Endothelial cell of umbilical vein (primary cell): ENCODE data around the gene MT1E.

Experiments used
- CTCF ChIP-seq, 2 donors: IDR thresholded peaks; 1 replicate in 1 of 2; 2 replicates in 1 of 2; pipeline ENCODE4 v1.5.1; 2011; ENCODE audit warnings: low read length in 2 of 2, mild to moderate bottlenecking in 2 of 2, moderate library complexity in 2 of 2, control low read depth in 1 of 2, inconsistent platforms in 1 of 2, low read depth in 1 of 2; ENCODE audit not compliant: insufficient read depth in 1 of 2; ENCODE audit errors: extremely low read depth in 1 of 2
- EZH2 ChIP-seq: IDR thresholded peaks from 2 replicates; pipeline ENCODE4 v1.6.1; 2012; ENCODE audit warnings: borderline replicate concordance, low read depth, mild to moderate bottlenecking, moderate library complexity, low read length, inconsistent platforms; ENCODE audit not compliant: severe bottlenecking
- JUN ChIP-seq: IDR thresholded peaks from 2 replicates; pipeline ENCODE4 v1.6.1; 2011; ENCODE audit warnings: borderline replicate concordance, low read depth; ENCODE audit not compliant: insufficient read length, insufficient read depth
- MYC ChIP-seq: IDR thresholded peaks from one replicate; pipeline ENCODE4 v1.6.1; 2011; ENCODE audit warnings: mild to moderate bottlenecking, low read depth, low read length
- POLR2A ChIP-seq: IDR thresholded peaks from 2 replicates; pipeline ENCODE4 v1.6.1; 2012; ENCODE audit warnings: low read depth, mild to moderate bottlenecking, control low read depth, low read length
- POLR2AphosphoS5 ChIP-seq: IDR thresholded peaks from 2 replicates; pipeline ENCODE4 v1.6.1; 2012; ENCODE audit warnings: low read depth, mild to moderate bottlenecking, control low read depth, low read length, moderate library complexity; ENCODE audit not compliant: insufficient read depth

GRCh38 chr16:56591377-56592060 lies 34.1 kb upstream of the MT1E start:
- no peak for TF ChIP-seq POLR2A
- no peak for TF ChIP-seq JUN
- no peak for TF ChIP-seq CTCF (IDR thresholded peaks at IDR 0.05; ENCODE audit: extremely low read depth in 1 of 2, insufficient read depth in 1 of 2, low read depth in 1 of 2, low read length in 2 of 2)
- no peak for TF ChIP-seq EZH2
- TF ChIP-seq POLR2AphosphoS5, result no peak
- TF ChIP-seq MYC, result no peak
